Tibial nerve (tissue), 4 donors: Measurements from ENCODE around the gene FAM117A. TPM values are rescaled to one million over a fixed set of nuclear protein-coding genes. Genes with fewer than 3 reads are reported as not detected.
A peak's percentile ranks its signal among the peaks of the same experiment; 100 is the strongest.

Source experiments
- DNase-seq, 2 donors: peaks; one replicate each; pipeline ENCODE4 v3.0.0-alpha.2; 2019; ENCODE audit warnings: low spot score in 2 of 2
- H3K27ac ChIP-seq, 4 donors: fragments of 200-600 bp; sonication (generic) in 3 of 4; one replicate each; pipeline ENCODE4 v1.5.1; 2017 to 2019; ENCODE audit warnings: mild to moderate bottlenecking in 1 of 4
- H3K27me3 ChIP-seq, 2 donors: fragments of 200-600 bp; sonication (generic) in 1 of 2; one replicate each; pipeline versions ENCODE4 v1.5.1 to v1.6.0; 2017 to 2019
- H3K36me3 ChIP-seq, 3 donors: fragments of 200-600 bp; sonication (generic); one replicate each; pipeline ENCODE4 v1.5.1; 2018 to 2019
- H3K4me1 ChIP-seq, 4 donors: fragments of 200-600 bp; sonication (generic) in 3 of 4; one replicate each; pipeline ENCODE4 v1.5.1; 2017 to 2019
- H3K4me3 ChIP-seq, 4 donors: fragments of 200-600 bp; sonication (generic) in 3 of 4; one replicate each; pipeline ENCODE4 v1.5.1; 2017 to 2019; ENCODE audit warnings: mild to moderate bottlenecking in 1 of 4, moderate library complexity in 1 of 4
- H3K9me3 ChIP-seq, 4 donors: fragments of 200-600 bp; sonication (generic) in 3 of 4; one replicate each; pipeline ENCODE4 v1.5.1; 2017 to 2019
- EP300 ChIP-seq, 2 donors: sonication (generic); formaldehyde crosslinking; IDR thresholded peaks; one replicate each; pipeline ENCODE4 v1.6.1; 2017; ENCODE audit warnings: antibody characterized with exemption in 2 of 2, mild to moderate bottlenecking in 1 of 2
- POLR2A ChIP-seq, 2 donors: fragments of 450-650 bp; IDR thresholded peaks; one replicate each; pipeline ENCODE4 v1.6.1; 2017; ENCODE audit warnings: antibody characterized with exemption in 2 of 2, mild to moderate bottlenecking in 2 of 2, moderate library complexity in 2 of 2
- WGBS, 2 donors: methylation state at CpG; one replicate each; pipeline ENCODE4 v1.1.5; 2018; 5-methylcytosine and 5-hydroxymethylcytosine counted together
- total RNA-seq, 4 donors: library from RNA; depleted of rRNA; stranded (reverse); fragments of >200 nt; gene quantifications; one replicate each; pipeline ENCODE4 v1.1.0, GENCODE V29; 2016
- TF ChIP-seq, protein P1 (sequence below), 5 experiments: fragments of 200-600 bp in 3 of 5; fragments of 450-650 bp in 2 of 5; sonication (generic) in 3 of 5; IDR thresholded peaks; one replicate each; pipeline ENCODE4 v1.5.1; 2016 to 2019; ENCODE audit warnings: antibody characterized with exemption in 5 of 5, mild to moderate bottlenecking in 3 of 5, moderate library complexity in 2 of 5

Gene FAM117A
- total RNA-seq, 4 donors from 2014 or later = 12.9 to 23.1 (median 18.3) TPM

DNA sequence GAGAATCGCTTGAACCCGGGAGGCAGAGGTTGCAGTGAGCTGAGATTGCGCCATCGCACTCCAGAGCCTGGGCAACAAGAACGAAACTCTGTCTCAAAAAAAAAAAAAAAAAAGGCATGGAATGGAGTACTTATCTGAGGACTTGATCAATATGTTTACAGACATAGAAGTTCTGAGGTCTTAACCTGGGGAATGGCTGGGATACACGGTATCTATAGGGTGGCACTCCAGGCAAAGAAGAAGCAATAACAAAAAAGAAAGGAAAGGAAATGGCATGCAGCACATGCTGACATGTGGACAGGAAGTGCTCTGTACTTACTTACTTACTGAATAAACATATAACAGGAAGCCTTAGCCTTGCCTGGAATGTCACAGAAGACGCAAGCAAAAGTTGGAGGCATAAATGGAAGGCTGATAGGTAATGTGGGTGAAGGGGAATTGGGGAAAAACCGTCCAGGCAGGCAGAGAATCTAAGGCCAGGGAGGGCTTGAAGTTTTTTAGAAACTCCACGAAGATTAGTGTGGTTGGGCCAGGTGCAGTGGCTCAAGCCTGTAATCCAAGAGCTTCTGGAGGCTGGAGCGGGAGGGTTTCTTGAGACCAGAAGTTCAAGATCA lies 75.9 kb downstream of the FAM117A start:
- H3K27ac ChIP-seq = peak overlapping the region in 3 of 4 donors; percentile 40 to 78 (median 66)
- TF ChIP-seq, protein P1, sequence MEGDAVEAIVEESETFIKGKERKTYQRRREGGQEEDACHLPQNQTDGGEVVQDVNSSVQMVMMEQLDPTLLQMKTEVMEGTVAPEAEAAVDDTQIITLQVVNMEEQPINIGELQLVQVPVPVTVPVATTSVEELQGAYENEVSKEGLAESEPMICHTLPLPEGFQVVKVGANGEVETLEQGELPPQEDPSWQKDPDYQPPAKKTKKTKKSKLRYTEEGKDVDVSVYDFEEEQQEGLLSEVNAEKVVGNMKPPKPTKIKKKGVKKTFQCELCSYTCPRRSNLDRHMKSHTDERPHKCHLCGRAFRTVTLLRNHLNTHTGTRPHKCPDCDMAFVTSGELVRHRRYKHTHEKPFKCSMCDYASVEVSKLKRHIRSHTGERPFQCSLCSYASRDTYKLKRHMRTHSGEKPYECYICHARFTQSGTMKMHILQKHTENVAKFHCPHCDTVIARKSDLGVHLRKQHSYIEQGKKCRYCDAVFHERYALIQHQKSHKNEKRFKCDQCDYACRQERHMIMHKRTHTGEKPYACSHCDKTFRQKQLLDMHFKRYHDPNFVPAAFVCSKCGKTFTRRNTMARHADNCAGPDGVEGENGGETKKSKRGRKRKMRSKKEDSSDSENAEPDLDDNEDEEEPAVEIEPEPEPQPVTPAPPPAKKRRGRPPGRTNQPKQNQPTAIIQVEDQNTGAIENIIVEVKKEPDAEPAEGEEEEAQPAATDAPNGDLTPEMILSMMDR (IDR thresholded peaks at IDR 0.05) = no peak
- TF ChIP-seq EP300 (IDR thresholded peaks at IDR 0.05) = peak; percentile 50 to 70
- 64% methylated on average over 10 of the region's 10 CpGs for WGBS, 2 donors
- peaks cover 0 to 4% of the 10 kb centered on the region in 2 donors for H3K27me3 ChIP-seq
- H3K9me3 ChIP-seq = no peaks in the 10 kb centered on the region
- H3K4me3 ChIP-seq = peak overlapping the region in 2 of 4 donors; percentile 16 to 18
- no peaks in the 10 kb centered on the region for H3K36me3 ChIP-seq
- DNase-seq = no peak
- H3K4me1 ChIP-seq = peaks cover 0 to 11% (median 0%) of the 10 kb centered on the region in 4 donors

GRCh38 chr17:49681106-49681979 lies 82.6 kb downstream of the FAM117A start:
- no peak for TF ChIP-seq POLR2A (IDR thresholded peaks at IDR 0.05)
- no peak for TF ChIP-seq EP300 (IDR thresholded peaks at IDR 0.05)
- TF ChIP-seq, protein P1 (IDR thresholded peaks at IDR 0.05) = no peak
- no peak overlapping the region for H3K27ac ChIP-seq
- H3K4me1 ChIP-seq = peaks cover 0 to 14% (median 7%) of the 10 kb centered on the region in 4 donors
- H3K27me3 ChIP-seq = no peaks in the 10 kb centered on the region
- no peaks in the 10 kb centered on the region for H3K36me3 ChIP-seq
- WGBS, 2 donors = 69 to 75% methylated on average over 9 of the region's 9 CpGs
- no peaks in the 10 kb centered on the region for H3K9me3 ChIP-seq
- no peak for DNase-seq
- H3K4me3 ChIP-seq = no peak overlapping the region

GRCh38 chr17:49680314-49680713 lies 83.6 kb downstream of the FAM117A start:
- no peak for TF ChIP-seq EP300 (IDR thresholded peaks at IDR 0.05)
- TF ChIP-seq POLR2A (IDR thresholded peaks at IDR 0.05) = no peak
- TF ChIP-seq, protein P1 (IDR thresholded peaks at IDR 0.05) = no peak
- DNase-seq = no peak
- Histone ChIP-seq H3K27me3 (no peaks in the 10 kb centered on the region), H3K36me3 (no peaks in the 10 kb centered on the region), H3K9me3 (no peaks in the 10 kb centered on the region), H3K4me1 (peaks cover 0 to 25% (median 17%) of the 10 kb centered on the region in 4 donors), H3K27ac (no peak overlapping the region), H3K4me3 (no peak overlapping the region)
- 77 to 78% methylated on average over 6 of the region's 6 CpGs for whole genome bisulfite sequencing, 2 donors

DNA sequence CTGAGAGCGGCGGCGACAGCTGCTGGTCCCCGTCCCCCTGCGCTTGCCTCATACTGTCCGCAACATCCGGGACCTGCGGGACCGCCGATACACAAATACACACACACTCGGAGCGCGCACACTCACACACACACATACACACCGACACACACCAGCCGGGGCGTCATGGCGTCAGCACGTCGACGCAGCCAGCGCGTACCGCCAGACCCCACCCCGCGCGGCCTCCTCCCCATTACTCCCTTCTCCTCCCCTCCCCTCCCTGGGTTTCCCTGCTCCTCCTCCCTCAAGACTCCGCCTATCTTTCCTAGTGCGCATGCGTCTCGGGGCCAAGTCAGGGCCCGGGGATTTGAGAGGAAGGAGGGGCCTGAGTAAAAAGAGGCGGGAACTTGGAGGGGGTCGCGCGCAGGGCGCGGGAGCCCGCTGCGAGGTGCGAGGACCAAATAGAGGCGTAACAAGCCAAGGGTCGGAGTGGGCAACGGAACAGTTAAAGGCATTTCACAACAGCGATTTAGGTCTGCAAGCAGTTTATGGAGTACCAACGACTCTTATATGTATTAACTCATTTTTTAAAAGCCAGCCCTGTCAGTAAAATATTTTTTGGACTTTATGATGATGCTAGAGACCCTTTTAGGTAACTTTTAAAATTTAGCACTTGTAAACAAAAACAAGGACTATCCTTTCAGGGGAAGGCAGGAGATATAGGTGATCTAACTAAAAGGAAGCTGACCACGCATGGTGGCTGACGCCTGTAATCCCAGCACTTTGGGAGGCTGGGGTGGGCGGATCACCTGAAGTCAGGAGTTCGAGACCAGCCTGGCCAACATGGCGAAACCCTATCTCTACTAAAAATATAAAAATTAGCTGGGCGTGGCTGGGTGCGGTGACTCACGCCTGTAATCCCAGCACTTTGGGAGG lies 85.7 kb downstream of the FAM117A start, which contains the start of gene SPOP:
SPOP (minus strand) TSS at position 165 of the 915 bp plus-strand sequence. CDS start 55,287 bp downstream, outside the sequence.
- peak; percentile 99 for DNase-seq
- Histone ChIP-seq H3K4me3 (peak within 1 kb of the TSS; percentile 69 to 89 (median 86)), H3K27me3 (no peaks in the 10 kb centered on the region), H3K9me3 (no peaks in the 10 kb centered on the region), H3K36me3 (peaks cover 0 to 8% (median 0%) of the 10 kb centered on the region in 3 donors), H3K27ac (peak within 1 kb of the TSS; percentile 96 to 99 (median 99)), H3K4me1 (peaks cover 0 to 44% (median 31%) of the 10 kb centered on the region in 4 donors)
- TF ChIP-seq, protein P1 (IDR thresholded peaks at IDR 0.05) = peak in 1 of 5 experiments; percentile 10
- TF ChIP-seq EP300 (IDR thresholded peaks at IDR 0.05) = peak; percentile 75 to 93
- TF ChIP-seq POLR2A (IDR thresholded peaks at IDR 0.05) = peak; percentile 55 to 60
- 15 to 17% methylated on average over 47 to 52 of the region's 53 CpGs for WGBS, 2 donors
